ENCODE measurements around the gene SHBG. TPM values are rescaled to one million over a fixed set of nuclear protein-coding genes. Genes with fewer than 3 reads are reported as not detected.
A peak's percentile ranks its signal among the peaks of the same experiment; 100 is the strongest.
"Not testable (repeated sequence)": the region's sequence is repeated elsewhere in the genome, so short reads cannot be mapped to it uniquely, and the experiment has no call there.

Gene SHBG
- total RNA-seq, 1 donor from 2014 or later: not detected

GRCh38 chr17:7623661-7624060 is 6.3 kb upstream of the SHBG start:
- Histone ChIP-seq H3K9me3 (no peaks in the 10 kb centered on the region), H3K27ac (no peak overlapping the region), H3K27me3 (no peaks in the 10 kb centered on the region), H3K36me3 (no peaks in the 10 kb centered on the region), H3K4me3 (no peak overlapping the region), H3K4me1 (peaks cover 9% of the 10 kb centered on the region)
- intact Hi-C loops (cut with DNase I): no loop called here
- TF ChIP-seq POLR2AphosphoS5 (IDR thresholded peaks at IDR 0.05; ENCODE audit: insufficient read depth in 1 of 2, low read depth in 1 of 2): no peak
- TF ChIP-seq CTCF (IDR thresholded peaks at IDR 0.05): no peak
- TF ChIP-seq POLR2A (IDR thresholded peaks at IDR 0.05): no peak
- DNase-seq (ENCODE audit: extremely low spot score in 2 of 2): no peak

GRCh38 chr17:7625749-7626148 is 4.2 kb upstream of the SHBG start:
- intact Hi-C loops (cut with DNase I): loop anchor here (2.0 to 5.0 kb wide), 2 partner anchors 59 to 212 kb away; no protein-coding TSS in a partner anchor
- not testable (repeated sequence) for H3K9me3 ChIP-seq; H3K36me3 ChIP-seq; H3K4me3 ChIP-seq; DNase-seq (ENCODE audit: extremely low spot score in 2 of 2); H3K27me3 ChIP-seq; H3K27ac ChIP-seq; H3K4me1 ChIP-seq

- H3K9me3 ChIP-seq: no peaks in the 10 kb centered on the region
- no peaks in the 10 kb centered on the region for H3K27me3 ChIP-seq
- peak overlapping the region in 1 of 2 donors; percentile 83 for H3K4me3 ChIP-seq
- TF ChIP-seq POLR2AphosphoS5 (IDR thresholded peaks at IDR 0.05; ENCODE audit: insufficient read depth in 1 of 2, low read depth in 1 of 2): no peak
- no peak for TF ChIP-seq POLR2A (IDR thresholded peaks at IDR 0.05)
- no peak for TF ChIP-seq CTCF (IDR thresholded peaks at IDR 0.05)
- peaks cover 9% of the 10 kb centered on the region for H3K4me1 ChIP-seq
- no peak for DNase-seq (ENCODE audit: extremely low spot score in 2 of 2)
- H3K36me3 ChIP-seq: no peaks in the 10 kb centered on the region
- peak overlapping the region; percentile 93 for H3K27ac ChIP-seq
- intact Hi-C loops (cut with DNase I): loop anchor here (2.0 to 5.0 kb wide), 2 partner anchors 58 to 211 kb away; no protein-coding TSS in a partner anchor
These were observed 3.6 kb upstream of the SHBG start for GRCh38 chr17:7626307-7626706.

- no peaks in the 10 kb centered on the region for H3K9me3 ChIP-seq
- H3K4me3 ChIP-seq: peak overlapping the region; percentile 83 to 98
- no peaks in the 10 kb centered on the region for H3K36me3 ChIP-seq
- no peak for DNase-seq (ENCODE audit: extremely low spot score in 2 of 2)
- intact Hi-C loops (cut with DNase I): loop anchor here (2.0 to 5.0 kb wide), 2 partner anchors 58 to 210 kb away; no protein-coding TSS in a partner anchor
- no peaks in the 10 kb centered on the region for H3K27me3 ChIP-seq
- TF ChIP-seq POLR2AphosphoS5 (IDR thresholded peaks at IDR 0.05; ENCODE audit: insufficient read depth in 1 of 2, low read depth in 1 of 2): no peak
- no peak for TF ChIP-seq POLR2A (IDR thresholded peaks at IDR 0.05)
- H3K4me1 ChIP-seq: peaks cover 9% of the 10 kb centered on the region
- peak overlapping the region; percentile 93 for H3K27ac ChIP-seq
These were observed 3.0 kb upstream of the SHBG start for GRCh38 chr17:7626956-7627249.

GRCh38 chr17:7627250-7628121 is 2.4 kb upstream of the SHBG start, which contains the start of gene SAT2:
TSS of gene SAT2 (minus strand) at chr17:7627821. CDS start at chr17:7627635, 186 bp downstream.
- DNase-seq (ENCODE audit: extremely low spot score in 2 of 2): peak in 1 of 2 donors; percentile 98
- peak within 1 kb of the TSS; percentile 83 to 98 for H3K4me3 ChIP-seq
- TF ChIP-seq CTCF (IDR thresholded peaks at IDR 0.05): no peak
- TF ChIP-seq POLR2A (IDR thresholded peaks at IDR 0.05): peak in 1 of 2 donors; percentile 77
- TF ChIP-seq POLR2AphosphoS5 (IDR thresholded peaks at IDR 0.05; ENCODE audit: insufficient read depth in 1 of 2, low read depth in 1 of 2): peak; percentile 59 to 94
- H3K27me3 ChIP-seq: no peaks in the 10 kb centered on the region
- H3K27ac ChIP-seq: peak within 1 kb of the TSS; percentile 93
- intact Hi-C loops (cut with DNase I): loop anchor here (2.0 to 5.0 kb wide), 2 partner anchors 57 to 210 kb away; no protein-coding TSS in a partner anchor
- H3K36me3 ChIP-seq: no peaks in the 10 kb centered on the region
- no peaks in the 10 kb centered on the region for H3K9me3 ChIP-seq
- H3K4me1 ChIP-seq: peaks cover 9% of the 10 kb centered on the region
